Ishikawa (cell line): ENCODE results near the gene ARHGAP42.

Source experiments
- CEBPB ChIP-seq: IDR thresholded peaks from 2 replicates; pipeline ENCODE4 v1.6.1; 2012
- CREB1 ChIP-seq: IDR thresholded peaks from 2 replicates; pipeline ENCODE4 v1.6.1; 2012; ENCODE audit warnings: low read depth
- EGR1 ChIP-seq: IDR thresholded peaks from 2 replicates; pipeline ENCODE4 v1.6.1; 2012
- EP300 ChIP-seq: IDR thresholded peaks from 2 replicates; pipeline ENCODE4 v1.6.1; 2012; ENCODE audit warnings: borderline replicate concordance
- FOXM1 ChIP-seq: IDR thresholded peaks from 2 replicates; pipeline ENCODE4 v1.6.1; 2012; ENCODE audit warnings: low read depth, borderline replicate concordance
- MAX ChIP-seq: IDR thresholded peaks from 2 replicates; pipeline ENCODE4 v1.6.1; 2012
- NFIC ChIP-seq: IDR thresholded peaks from 2 replicates; pipeline ENCODE4 v1.6.1; 2012
- RAD21 ChIP-seq: IDR thresholded peaks from 2 replicates; pipeline ENCODE4 v1.6.1; 2012; ENCODE audit warnings: low read depth
- REST ChIP-seq: IDR thresholded peaks from 2 replicates; pipeline ENCODE4 v1.6.1; 2012; ENCODE audit warnings: low read depth, mild to moderate bottlenecking
- TAF1 ChIP-seq: IDR thresholded peaks from 2 replicates; pipeline ENCODE4 v1.6.1; 2012; ENCODE audit warnings: low read depth, mild to moderate bottlenecking
- TCF12 ChIP-seq: IDR thresholded peaks from 2 replicates; pipeline ENCODE4 v1.6.1; 2012; ENCODE audit warnings: low read depth
- TEAD4 ChIP-seq: IDR thresholded peaks from 2 replicates; pipeline ENCODE4 v1.6.1; 2012
- USF1 ChIP-seq: IDR thresholded peaks from 2 replicates; pipeline ENCODE4 v1.6.1; 2012
- YY1 ChIP-seq: IDR thresholded peaks from 2 replicates; pipeline ENCODE4 v1.6.1; 2012; ENCODE audit warnings: low read depth
- ZBTB7A ChIP-seq: IDR thresholded peaks from 2 replicates; pipeline ENCODE4 v1.6.1; 2012; ENCODE audit warnings: low read depth

The ARHGAP42 gene

GRCh38 chr11:100746448-100746847 lies 59.4 kb downstream of the ARHGAP42 start:
- no peak for TF ChIP-seq TCF12
- TF ChIP-seq TEAD4, result no peak
- no peak for TF ChIP-seq EGR1
- TF ChIP-seq EP300, result no peak
- no peak for TF ChIP-seq CEBPB
- TF ChIP-seq MAX, result no peak
- TF ChIP-seq RAD21, result no peak
- TF ChIP-seq TAF1, result no peak

GRCh38 chr11:100748153-100748552 lies 61.1 kb downstream of the ARHGAP42 start:
- TF ChIP-seq TCF12 (no peak), TAF1 (no peak), CREB1 (no peak), YY1 (no peak), USF1 (no peak)

- no peak for TF ChIP-seq CEBPB
- TF ChIP-seq TCF12, result no peak
- TF ChIP-seq YY1, result no peak
- no peak for TF ChIP-seq EGR1
- TF ChIP-seq TEAD4, result no peak
- TF ChIP-seq TAF1, result no peak
- no peak for TF ChIP-seq EP300
- TF ChIP-seq CREB1, result no peak
- TF ChIP-seq NFIC, result no peak
- TF ChIP-seq ZBTB7A, result no peak
- no peak for TF ChIP-seq RAD21
- TF ChIP-seq USF1, result no peak
- no peak for TF ChIP-seq FOXM1
- no peak for TF ChIP-seq MAX
- no peak for TF ChIP-seq REST
These were observed 65.5 kb downstream of the ARHGAP42 start for GRCh38 chr11:100752371-100753171.

GRCh38 chr11:100753172-100753543 lies 66.1 kb downstream of the ARHGAP42 start:
- TF ChIP-seq TCF12, result no peak
- TF ChIP-seq MAX, result no peak
- TF ChIP-seq FOXM1, result no peak

GRCh38 chr11:100753571-100753970 lies 66.5 kb downstream of the ARHGAP42 start:
- no peak for TF ChIP-seq TCF12
- TF ChIP-seq CEBPB, result no peak
- TF ChIP-seq TEAD4, result no peak
- no peak for TF ChIP-seq USF1
- no peak for TF ChIP-seq REST
- TF ChIP-seq YY1, result no peak
- TF ChIP-seq CREB1, result no peak
- TF ChIP-seq MAX, result no peak
- TF ChIP-seq EGR1, result no peak
- TF ChIP-seq RAD21, result no peak
- no peak for TF ChIP-seq TAF1
- TF ChIP-seq EP300, result no peak
- TF ChIP-seq FOXM1, result no peak
- no peak for TF ChIP-seq NFIC
- TF ChIP-seq ZBTB7A, result no peak
